ENCODE measurements around the gene KIAA0586.
"Not testable (repeated sequence)": the region's sequence is repeated elsewhere in the genome, so short reads cannot be mapped to it uniquely, and the experiment has no call there.

Gene KIAA0586

GRCh38 chr14:58414845-58415244 is 12.7 kb upstream of the KIAA0586 start:
- Histone ChIP-seq H3K9me3 (replicated peaks; ENCODE audit: insufficient read depth, low read length) (no peaks in the 10 kb centered on the region), H3K4me3 (ENCODE audit: low read length) (no peak overlapping the region), H3K9ac (ENCODE audit: low read length) (no peak overlapping the region), H3F3A (ENCODE audit: insufficient read depth, low read length) (no peaks in the 10 kb centered on the region), H3K79me2 (ENCODE audit: low read length) (peaks cover 10% of the 10 kb centered on the region), H3K36me3 (replicated peaks; ENCODE audit: insufficient read depth, low read length) (no peaks in the 10 kb centered on the region; the same call in 1 of the 2 replicates), H4K20me1 (ENCODE audit: insufficient read depth, low read length) (no peaks in the 10 kb centered on the region), H3K9me2 (replicated peaks; ENCODE audit: insufficient read depth, low read length) (no peaks in the 10 kb centered on the region), H2AFZ (ENCODE audit: low read length) (no peak overlapping the region), H3K4me1 (ENCODE audit: low read length) (no peaks in the 10 kb centered on the region), H3K27me3 (replicated peaks; ENCODE audit: insufficient read depth, low read length) (no peaks in the 10 kb centered on the region), H3K27ac (ENCODE audit: low read length) (no peak overlapping the region), H3K4me2 (ENCODE audit: low read depth, low read length) (no peak overlapping the region)
- no peak for DNase-seq
- TF ChIP-seq CTCF (IDR thresholded peaks at IDR 0.05; ENCODE audit: low read length) (no peak), EZH2 (optimal IDR thresholded peaks at IDR 0.05; ENCODE audit: low read depth, low read length) (no peak), EZH2phosphoT487 (IDR thresholded peaks at IDR 0.05; ENCODE audit: low read length) (no peak)

GRCh38 chr14:58415636-58416547 is 11.6 kb upstream of the KIAA0586 start:
- Histone ChIP-seq H3K27ac (ENCODE audit: low read length) (no peak overlapping the region), H3F3A (ENCODE audit: insufficient read depth, low read length) (no peaks in the 10 kb centered on the region), H3K9me3 (replicated peaks; ENCODE audit: insufficient read depth, low read length) (no peaks in the 10 kb centered on the region), H3K9me2 (replicated peaks; ENCODE audit: insufficient read depth, low read length) (no peaks in the 10 kb centered on the region), H3K4me3 (ENCODE audit: low read length) (no peak overlapping the region), H3K4me2 (ENCODE audit: low read depth, low read length) (no peak overlapping the region), H4K20me1 (ENCODE audit: insufficient read depth, low read length) (no peaks in the 10 kb centered on the region), H3K9ac (ENCODE audit: low read length) (no peak overlapping the region), H3K36me3 (replicated peaks; ENCODE audit: insufficient read depth, low read length) (no peaks in the 10 kb centered on the region; the same call in 1 of the 2 replicates), H3K79me2 (ENCODE audit: low read length) (peaks cover 10% of the 10 kb centered on the region), H3K4me1 (ENCODE audit: low read length) (no peaks in the 10 kb centered on the region), H3K27me3 (replicated peaks; ENCODE audit: insufficient read depth, low read length) (no peaks in the 10 kb centered on the region), H2AFZ (ENCODE audit: low read length) (no peak overlapping the region)
- DNase-seq = no peak
- TF ChIP-seq EZH2phosphoT487 (IDR thresholded peaks at IDR 0.05; ENCODE audit: low read length) (no peak), EZH2 (optimal IDR thresholded peaks at IDR 0.05; ENCODE audit: low read depth, low read length) (no peak), CTCF (IDR thresholded peaks at IDR 0.05; ENCODE audit: low read length) (no peak)

- DNase-seq; H3K79me2 ChIP-seq (ENCODE audit: low read length): not testable (repeated sequence)
These were observed 10.6 kb upstream of the KIAA0586 start for GRCh38 chr14:58416934-58417333.

More at GRCh38 chr14:58416934-58417333, 10.6 kb upstream of the KIAA0586 start:
- not testable (repeated sequence) for H4K20me1 ChIP-seq (ENCODE audit: insufficient read depth, low read length); H3K9me3 ChIP-seq (replicated peaks; ENCODE audit: insufficient read depth, low read length); H3K27me3 ChIP-seq (replicated peaks; ENCODE audit: insufficient read depth, low read length); H3F3A ChIP-seq (ENCODE audit: insufficient read depth, low read length); H3K4me3 ChIP-seq (ENCODE audit: low read length); H3K4me1 ChIP-seq (ENCODE audit: low read length); H3K9ac ChIP-seq (ENCODE audit: low read length); H3K36me3 ChIP-seq (replicated peaks; ENCODE audit: insufficient read depth, low read length); H2AFZ ChIP-seq (ENCODE audit: low read length); H3K27ac ChIP-seq (ENCODE audit: low read length); H3K4me2 ChIP-seq (ENCODE audit: low read depth, low read length); H3K9me2 ChIP-seq (replicated peaks; ENCODE audit: insufficient read depth, low read length)
